ENCODE measurements around the gene ARHGAP42.

DNA sequence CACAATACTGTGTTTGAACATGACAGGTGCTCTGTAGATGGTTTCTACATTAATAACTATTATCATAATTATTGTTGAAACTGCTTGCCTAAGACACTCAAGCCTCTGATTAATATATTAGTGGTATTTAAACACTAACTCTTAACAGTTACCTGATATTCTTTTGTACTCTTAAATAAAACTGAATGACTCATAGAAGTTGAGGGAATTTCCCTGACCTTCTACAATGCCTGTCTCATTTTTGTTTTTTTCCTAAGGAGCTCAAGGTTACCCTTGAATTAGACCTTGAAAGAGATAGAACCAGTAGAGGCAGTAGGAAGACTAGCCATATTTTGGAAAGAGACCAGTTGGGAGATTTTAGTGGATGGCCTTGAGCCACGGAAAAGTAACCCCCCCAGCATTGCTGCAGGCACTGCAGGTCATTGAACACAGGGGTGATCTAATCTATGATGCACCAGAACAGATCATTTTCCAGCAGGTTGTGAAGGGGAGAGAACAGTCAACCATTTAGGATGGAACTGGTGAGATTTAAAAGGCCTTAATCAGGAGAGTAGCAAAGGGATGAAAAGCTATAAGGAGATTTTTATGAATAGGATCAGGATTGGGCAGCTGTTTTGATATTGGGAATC is 294.2 kb downstream of the ARHGAP42 start:
- TF ChIP-seq, protein P1, sequence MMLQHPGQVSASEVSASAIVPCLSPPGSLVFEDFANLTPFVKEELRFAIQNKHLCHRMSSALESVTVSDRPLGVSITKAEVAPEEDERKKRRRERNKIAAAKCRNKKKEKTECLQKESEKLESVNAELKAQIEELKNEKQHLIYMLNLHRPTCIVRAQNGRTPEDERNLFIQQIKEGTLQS (IDR thresholded peaks at IDR 0.05): no peak
- TF ChIP-seq, protein P2, sequence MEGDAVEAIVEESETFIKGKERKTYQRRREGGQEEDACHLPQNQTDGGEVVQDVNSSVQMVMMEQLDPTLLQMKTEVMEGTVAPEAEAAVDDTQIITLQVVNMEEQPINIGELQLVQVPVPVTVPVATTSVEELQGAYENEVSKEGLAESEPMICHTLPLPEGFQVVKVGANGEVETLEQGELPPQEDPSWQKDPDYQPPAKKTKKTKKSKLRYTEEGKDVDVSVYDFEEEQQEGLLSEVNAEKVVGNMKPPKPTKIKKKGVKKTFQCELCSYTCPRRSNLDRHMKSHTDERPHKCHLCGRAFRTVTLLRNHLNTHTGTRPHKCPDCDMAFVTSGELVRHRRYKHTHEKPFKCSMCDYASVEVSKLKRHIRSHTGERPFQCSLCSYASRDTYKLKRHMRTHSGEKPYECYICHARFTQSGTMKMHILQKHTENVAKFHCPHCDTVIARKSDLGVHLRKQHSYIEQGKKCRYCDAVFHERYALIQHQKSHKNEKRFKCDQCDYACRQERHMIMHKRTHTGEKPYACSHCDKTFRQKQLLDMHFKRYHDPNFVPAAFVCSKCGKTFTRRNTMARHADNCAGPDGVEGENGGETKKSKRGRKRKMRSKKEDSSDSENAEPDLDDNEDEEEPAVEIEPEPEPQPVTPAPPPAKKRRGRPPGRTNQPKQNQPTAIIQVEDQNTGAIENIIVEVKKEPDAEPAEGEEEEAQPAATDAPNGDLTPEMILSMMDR (IDR thresholded peaks at IDR 0.05; ENCODE audit: low read depth, low read length, missing input control): no peak
- TF ChIP-seq TAF1 (conservative IDR thresholded peaks at IDR 0.05) (no peak), RAD21 (IDR thresholded peaks at IDR 0.05) (no peak), RXRA (IDR thresholded peaks at IDR 0.05) (no peak), EGR1 (IDR thresholded peaks at IDR 0.05; ENCODE audit: low read depth in 2 of 2) (no peak), GABPA (IDR thresholded peaks at IDR 0.05 in 1 of 2, conservative IDR thresholded peaks at IDR 0.05 in 1 of 2) (no peak), YY1 (IDR thresholded peaks at IDR 0.05) (no peak), JUND (IDR thresholded peaks at IDR 0.05) (no peak), SP1 (IDR thresholded peaks at IDR 0.05) (no peak)
- TF ChIP-seq, protein P3, sequence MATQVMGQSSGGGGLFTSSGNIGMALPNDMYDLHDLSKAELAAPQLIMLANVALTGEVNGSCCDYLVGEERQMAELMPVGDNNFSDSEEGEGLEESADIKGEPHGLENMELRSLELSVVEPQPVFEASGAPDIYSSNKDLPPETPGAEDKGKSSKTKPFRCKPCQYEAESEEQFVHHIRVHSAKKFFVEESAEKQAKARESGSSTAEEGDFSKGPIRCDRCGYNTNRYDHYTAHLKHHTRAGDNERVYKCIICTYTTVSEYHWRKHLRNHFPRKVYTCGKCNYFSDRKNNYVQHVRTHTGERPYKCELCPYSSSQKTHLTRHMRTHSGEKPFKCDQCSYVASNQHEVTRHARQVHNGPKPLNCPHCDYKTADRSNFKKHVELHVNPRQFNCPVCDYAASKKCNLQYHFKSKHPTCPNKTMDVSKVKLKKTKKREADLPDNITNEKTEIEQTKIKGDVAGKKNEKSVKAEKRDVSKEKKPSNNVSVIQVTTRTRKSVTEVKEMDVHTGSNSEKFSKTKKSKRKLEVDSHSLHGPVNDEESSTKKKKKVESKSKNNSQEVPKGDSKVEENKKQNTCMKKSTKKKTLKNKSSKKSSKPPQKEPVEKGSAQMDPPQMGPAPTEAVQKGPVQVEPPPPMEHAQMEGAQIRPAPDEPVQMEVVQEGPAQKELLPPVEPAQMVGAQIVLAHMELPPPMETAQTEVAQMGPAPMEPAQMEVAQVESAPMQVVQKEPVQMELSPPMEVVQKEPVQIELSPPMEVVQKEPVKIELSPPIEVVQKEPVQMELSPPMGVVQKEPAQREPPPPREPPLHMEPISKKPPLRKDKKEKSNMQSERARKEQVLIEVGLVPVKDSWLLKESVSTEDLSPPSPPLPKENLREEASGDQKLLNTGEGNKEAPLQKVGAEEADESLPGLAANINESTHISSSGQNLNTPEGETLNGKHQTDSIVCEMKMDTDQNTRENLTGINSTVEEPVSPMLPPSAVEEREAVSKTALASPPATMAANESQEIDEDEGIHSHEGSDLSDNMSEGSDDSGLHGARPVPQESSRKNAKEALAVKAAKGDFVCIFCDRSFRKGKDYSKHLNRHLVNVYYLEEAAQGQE (IDR thresholded peaks at IDR 0.05): no peak
- TF ChIP-seq, protein P4, sequence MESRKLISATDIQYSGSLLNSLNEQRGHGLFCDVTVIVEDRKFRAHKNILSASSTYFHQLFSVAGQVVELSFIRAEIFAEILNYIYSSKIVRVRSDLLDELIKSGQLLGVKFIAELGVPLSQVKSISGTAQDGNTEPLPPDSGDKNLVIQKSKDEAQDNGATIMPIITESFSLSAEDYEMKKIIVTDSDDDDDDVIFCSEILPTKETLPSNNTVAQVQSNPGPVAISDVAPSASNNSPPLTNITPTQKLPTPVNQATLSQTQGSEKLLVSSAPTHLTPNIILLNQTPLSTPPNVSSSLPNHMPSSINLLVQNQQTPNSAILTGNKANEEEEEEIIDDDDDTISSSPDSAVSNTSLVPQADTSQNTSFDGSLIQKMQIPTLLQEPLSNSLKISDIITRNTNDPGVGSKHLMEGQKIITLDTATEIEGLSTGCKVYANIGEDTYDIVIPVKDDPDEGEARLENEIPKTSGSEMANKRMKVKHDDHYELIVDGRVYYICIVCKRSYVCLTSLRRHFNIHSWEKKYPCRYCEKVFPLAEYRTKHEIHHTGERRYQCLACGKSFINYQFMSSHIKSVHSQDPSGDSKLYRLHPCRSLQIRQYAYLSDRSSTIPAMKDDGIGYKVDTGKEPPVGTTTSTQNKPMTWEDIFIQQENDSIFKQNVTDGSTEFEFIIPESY (IDR thresholded peaks at IDR 0.05): no peak
- TF ChIP-seq, protein P5, sequence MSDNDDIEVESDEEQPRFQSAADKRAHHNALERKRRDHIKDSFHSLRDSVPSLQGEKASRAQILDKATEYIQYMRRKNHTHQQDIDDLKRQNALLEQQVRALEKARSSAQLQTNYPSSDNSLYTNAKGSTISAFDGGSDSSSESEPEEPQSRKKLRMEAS (IDR thresholded peaks at IDR 0.05): no peak

All from liver (tissue), 3 donors.